ENCODE data around the gene TPP1. TPM values are rescaled to one million over a fixed set of nuclear protein-coding genes. Genes with fewer than 3 reads are reported as not detected.

Gene TPP1
- polyA plus RNA-seq, 1 donor = 33.7 TPM

GRCh38 chr11:6628526-6628925 lies 9.3 kb upstream of the TPP1 start:
- DNase-seq (ENCODE audit: low read depth) = no peak

GRCh38 chr11:6627762-6628241 lies 8.6 kb upstream of the TPP1 start:
- no peak for DNase-seq (ENCODE audit: low read depth)

GRCh38 chr11:6626971-6627761 lies 7.9 kb upstream of the TPP1 start:
- DNase-seq (ENCODE audit: low read depth) = no peak

- DNase-seq (ENCODE audit: low read depth) = no peak
These were observed 6.7 kb upstream of the TPP1 start for GRCh38 chr11:6625832-6626420.

DNA sequence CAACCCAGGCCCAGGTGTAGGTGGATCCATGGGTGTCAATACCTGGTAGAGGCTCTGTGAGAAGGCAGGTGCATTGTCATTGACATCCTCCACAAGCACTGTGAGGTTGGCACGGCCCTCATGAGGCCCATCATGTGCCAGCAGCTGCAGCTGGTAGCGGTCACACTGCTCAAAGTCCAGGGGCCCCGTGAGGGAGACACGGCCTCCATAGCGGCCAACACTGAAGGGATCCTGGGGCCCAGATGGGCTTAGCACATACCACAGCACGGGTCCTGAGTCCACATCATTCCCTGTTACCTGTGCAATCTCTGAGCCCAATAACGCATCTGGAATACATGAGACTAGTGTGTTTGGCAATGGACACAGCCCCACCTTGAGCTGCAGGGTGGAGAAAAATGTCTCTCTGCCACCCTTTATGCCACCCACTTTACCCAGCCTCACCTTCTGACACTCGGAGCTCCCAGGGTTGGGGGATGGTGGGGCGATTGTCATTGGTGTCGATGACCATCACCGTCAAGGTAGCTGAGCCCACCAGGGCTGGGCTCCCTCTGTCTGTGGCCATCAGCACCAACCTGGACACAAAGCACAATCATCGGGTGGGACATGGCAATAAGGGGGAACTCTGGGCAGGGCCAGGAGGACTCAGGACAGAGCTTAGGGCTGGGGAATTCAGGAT lies 6.1 kb upstream of the TPP1 start:
- DNase-seq (ENCODE audit: low read depth) = no peak

DNA sequence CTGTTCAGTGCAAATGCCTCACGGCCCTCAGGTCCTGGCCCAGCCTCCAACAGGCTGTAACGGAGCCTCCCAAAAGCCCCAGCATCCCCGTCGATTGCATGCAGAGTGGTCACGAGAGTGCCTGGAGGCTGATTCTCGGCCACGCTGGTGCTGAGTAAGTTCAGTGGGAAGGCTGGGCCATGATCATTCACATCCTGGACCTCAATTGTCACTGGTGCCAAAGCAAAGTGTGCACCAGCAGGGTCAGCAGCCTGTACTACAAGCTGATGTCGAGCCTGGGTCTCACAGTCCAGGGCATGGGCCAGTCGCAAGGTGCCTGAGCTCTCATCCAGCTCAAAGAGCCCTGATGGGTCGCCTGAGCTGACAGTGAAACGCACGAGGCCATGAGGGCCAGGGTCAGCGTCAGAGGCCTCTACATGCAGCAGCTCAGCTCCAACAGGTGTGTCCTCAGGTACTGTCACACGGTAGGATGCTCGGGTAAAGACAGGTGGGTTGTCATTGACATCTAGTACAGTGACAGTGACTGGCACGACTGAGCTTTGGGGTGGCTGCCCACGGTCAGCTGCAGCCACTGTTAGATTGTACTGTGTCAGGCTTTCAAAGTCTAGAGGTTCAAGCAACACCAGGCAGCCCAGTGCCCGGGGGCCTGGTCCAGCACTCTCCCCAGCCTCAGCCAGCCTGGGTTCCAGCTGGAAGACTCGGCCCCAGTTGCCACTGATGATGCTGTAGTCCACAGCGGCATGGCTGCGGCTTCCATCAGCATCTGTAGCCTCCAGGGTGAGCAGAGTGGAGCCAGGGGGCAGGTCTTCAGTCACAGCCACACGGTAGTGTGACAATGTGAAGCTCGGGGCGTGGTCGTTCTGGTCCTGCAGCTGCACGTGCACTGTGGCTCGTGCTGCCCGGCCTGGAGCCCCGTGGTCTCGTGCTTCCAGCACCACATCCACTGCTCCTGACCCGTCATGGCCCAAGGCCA lies 4.5 kb upstream of the TPP1 start:
- DNase-seq (ENCODE audit: low read depth) = no peak

DNA sequence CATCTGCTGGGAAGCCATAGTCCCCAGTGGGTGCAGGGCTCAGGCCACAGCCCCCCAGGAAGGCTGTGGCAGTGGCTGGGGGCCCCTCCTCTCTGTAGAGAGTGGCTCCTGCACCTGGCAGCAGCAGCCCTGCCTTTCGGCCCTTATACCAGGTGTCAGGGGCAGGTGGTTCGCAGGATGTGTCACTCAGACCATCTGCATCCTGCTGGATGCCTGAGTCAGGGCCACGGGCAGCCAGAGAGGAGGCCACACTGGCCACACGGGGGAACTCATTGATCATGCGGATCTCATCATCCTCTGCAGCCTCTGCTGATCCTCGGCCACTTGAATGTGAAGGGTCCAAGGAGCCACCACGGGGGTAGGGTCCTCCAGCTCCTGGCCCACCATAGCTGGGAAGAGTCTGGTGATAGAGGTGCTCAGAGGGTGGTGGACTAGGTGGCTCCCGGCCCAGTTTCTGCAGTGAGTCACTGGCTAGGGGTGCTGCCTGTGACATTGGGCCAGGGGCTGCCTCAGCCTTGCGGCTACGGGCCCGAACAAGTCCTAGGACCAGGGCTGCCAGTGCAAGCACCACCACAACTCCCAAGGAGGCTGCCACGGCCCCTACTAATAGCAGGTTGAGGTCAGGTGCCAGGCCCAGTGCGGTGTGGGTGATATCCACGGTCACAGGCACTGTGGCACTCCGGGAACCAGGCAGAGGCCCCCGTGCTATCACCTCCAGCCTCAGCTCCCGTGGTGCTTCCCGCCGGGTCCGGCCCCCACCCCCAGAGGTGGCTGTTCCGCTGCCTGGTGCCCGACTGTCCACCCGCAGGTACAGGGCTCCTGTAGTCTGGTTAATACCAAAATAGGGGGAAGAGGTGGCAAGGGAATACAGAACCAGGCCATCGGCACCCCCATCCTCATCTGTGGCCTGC lies 3.3 kb upstream of the TPP1 start:
- DNase-seq (ENCODE audit: low read depth) = no peak

DNA sequence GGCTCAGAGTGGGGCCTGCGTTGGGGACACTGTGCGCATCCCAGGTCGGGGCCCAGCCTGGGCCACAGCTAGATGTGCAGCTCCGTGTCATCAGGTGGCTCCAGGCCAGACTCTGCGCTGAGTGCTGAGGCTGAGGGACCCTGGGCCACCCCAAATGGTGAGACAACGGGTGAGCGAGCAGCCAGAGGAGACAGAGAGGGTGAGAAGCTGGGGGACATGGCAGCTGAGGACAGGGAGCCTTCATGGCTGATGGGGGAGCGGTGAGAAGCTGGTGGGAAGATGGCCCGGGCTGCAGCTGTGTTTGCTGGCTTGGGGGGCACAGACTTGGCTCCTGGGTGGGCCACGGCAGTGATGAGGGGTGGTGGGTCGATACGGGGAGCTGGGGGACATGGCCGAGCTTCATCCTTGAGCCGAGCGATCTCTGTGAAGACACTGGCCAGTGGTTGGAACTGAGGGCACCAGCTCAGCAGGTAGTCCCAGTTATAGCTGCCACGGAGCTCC lies 2.5 kb upstream of the TPP1 start:
- DNase-seq (ENCODE audit: low read depth) = no peak

DNA sequence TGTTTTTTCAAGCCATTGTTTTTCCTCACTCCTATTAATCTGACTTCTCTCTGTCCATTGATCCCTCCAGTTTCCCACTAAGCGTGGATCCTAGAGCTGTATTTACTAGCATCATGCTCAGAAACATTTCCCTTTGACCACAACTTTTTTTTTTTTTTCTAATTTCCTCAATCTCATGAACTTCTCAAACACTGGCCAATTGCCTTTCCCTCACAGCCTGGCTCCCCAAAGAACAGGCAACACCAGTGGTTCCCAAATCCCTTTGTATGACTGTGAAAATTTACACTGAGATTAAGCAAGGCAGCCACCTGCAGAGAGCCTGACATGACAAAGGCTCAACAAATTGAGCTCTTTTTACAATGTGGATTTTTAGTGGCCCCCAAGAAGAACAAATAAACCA lies 1.4 kb upstream of the TPP1 start:
- DNase-seq (ENCODE audit: low read depth) = no peak

GRCh38 chr11:6618117-6619003 lies 862 bp downstream of the TPP1 start:
- DNase-seq (ENCODE audit: low read depth) = no peak

DNA sequence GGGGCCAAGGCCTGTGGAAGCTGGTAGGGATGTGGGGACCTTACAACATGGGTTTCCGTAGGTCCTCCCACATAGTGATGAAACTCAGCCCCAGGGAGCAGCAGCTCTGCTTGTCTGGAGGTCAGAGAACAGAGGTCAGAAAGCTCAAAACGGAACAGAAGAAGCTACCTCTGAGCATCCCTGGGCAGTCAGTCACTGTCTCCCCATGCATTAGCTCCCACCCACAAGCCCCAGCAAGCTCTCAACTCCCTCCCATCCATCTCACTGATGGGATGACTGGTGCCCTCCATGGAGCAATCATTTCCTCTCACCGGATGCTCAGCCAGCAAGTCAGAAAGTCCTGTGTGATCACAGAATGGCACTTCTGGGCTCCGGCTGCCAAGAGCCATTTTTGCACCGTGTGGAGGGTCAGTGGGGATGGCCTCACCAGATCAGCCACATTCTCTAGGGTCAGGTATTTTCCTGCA lies 1.9 kb downstream of the TPP1 start:
- DNase-seq (ENCODE audit: low read depth) = no peak

- no peak for DNase-seq (ENCODE audit: low read depth)
These were observed 2.5 kb downstream of the TPP1 start for GRCh38 chr11:6616596-6617250.

- DNase-seq (ENCODE audit: low read depth) = no peak
These were observed 3.2 kb downstream of the TPP1 start for GRCh38 chr11:6615882-6616585.

GRCh38 chr11:6615046-6615445 lies 4.2 kb downstream of the TPP1 start:
- DNase-seq (ENCODE audit: low read depth) = no peak

GRCh38 chr11:6614446-6614845 lies 4.8 kb downstream of the TPP1 start:
- DNase-seq (ENCODE audit: low read depth) = no peak

DNA sequence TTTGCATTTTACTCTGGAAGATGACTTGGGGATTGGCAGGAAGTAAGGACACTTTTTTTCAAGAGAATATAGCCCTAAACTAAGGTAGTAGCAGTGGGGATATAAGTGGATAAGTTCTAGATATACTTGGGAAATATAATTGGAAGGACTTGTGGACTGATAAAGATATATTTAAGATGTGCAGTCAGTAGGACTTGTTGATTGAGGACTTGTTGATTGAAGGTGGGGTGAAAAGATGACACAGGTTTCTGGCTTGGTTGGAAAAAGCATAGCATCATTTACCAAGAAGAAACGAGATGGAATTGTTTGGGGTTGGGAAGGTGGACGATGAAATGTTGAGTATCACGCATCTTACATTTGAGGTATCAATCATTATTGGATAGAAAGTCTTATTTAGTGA lies 5.7 kb downstream of the TPP1 start:
- no peak for DNase-seq (ENCODE audit: low read depth)

DNA sequence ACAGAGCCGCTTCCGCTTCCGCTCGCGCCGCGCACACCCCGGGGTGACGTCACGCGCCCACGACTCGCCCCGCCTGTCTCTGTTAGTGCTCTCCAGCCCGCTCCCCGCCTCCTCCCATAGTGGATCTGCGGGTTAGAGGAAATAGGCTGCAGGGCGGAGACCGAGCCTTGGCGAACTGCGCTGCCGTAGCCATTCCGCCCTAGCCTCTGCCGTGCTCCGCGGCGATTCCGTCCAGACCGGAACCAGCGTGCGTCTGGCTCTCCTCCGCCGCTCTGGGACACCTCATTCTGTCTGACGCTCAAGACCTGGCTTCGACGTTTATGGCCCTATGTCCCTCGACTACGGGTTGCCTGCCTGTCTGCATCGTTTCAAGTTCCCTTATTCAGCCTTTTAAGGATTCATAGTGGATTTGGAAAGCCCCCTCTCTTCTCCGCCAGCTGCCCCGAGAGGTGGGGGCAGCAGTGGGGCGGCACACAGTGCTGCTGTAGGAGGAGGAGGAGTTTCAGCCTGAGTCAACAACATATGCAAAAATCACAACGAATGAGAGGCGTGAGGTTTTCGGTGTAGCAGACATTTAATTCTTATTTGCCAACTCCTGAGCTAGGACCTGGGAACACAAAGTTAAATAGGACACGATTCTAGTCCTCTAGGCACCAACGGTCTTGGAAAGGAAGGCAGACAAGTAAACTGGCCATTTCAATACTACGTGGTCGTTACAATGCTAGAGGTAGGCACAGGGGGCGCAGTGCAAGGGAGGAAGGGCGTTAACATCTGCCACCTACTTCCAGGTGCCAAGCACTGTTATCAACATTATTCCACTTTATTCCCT lies 6.8 kb downstream of the TPP1 start, which contains the start of gene TAF10:
Gene TAF10 (minus strand): TSS at position 4 of the 829 bp plus-strand sequence. CDS start 27 bp downstream, outside the sequence.
- DNase-seq (ENCODE audit: low read depth) = peak; percentile 89

All from forelimb muscle (tissue), 1 donor.